HG02759 (cell line): Measurements from ENCODE around the gene EID1.
"Not testable (repeated sequence)": the region's sequence is repeated elsewhere in the genome, so short reads cannot be mapped to it uniquely, and the experiment has no call there.

Experiments used
- ATAC-seq: cut with Tn5 transposase; IDR thresholded peaks from one replicate; pipeline ENCODE4 v1.9.1; 2021; ENCODE audit warnings: mild to moderate bottlenecking, moderate library complexity; ENCODE audit not compliant: unreplicated experiment

Gene EID1, protein sequence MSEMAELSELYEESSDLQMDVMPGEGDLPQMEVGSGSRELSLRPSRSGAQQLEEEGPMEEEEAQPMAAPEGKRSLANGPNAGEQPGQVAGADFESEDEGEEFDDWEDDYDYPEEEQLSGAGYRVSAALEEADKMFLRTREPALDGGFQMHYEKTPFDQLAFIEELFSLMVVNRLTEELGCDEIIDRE

DNA sequence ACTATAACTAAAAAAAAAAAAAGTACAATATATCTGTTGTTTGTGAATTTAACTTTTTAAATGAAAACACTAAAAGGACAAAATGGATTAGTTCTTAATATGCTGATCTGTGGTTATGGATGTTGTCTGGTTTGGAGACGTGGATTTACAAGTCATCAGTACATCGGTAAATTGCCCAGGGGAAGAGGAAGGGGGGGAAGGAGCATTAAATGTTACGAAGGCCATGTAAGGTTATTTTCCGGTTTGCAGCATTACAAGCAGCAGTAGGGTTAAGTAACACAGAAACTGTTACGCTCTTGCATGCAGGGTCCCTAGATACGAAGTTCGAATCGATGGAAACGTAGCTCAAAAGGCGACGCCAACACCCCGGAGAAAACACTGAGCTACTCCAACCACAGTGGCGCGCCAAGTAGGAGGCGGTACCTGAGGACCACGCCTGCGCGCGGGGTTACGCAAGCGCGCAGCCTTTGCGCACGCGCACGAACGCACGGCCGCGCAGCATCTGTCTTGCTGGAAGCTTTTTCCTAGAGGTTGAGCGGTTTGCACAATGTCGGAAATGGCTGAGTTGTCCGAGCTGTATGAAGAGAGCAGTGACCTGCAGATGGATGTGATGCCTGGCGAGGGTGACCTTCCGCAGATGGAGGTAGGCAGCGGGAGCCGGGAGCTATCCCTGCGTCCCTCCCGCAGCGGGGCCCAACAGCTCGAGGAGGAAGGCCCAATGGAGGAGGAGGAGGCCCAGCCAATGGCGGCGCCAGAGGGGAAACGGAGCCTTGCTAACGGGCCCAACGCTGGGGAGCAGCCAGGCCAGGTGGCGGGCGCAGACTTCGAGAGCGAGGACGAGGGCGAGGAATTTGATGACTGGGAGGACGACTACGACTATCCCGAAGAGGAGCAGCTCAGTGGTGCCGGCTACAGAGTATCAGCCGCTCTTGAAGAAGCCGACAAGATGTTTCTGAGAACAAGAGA lies at the start of gene EID1:
Gene EID1 (plus strand): TSS at position 505 of the 966 bp plus-strand sequence. CDS start 43 bp downstream, at position 548.
- ATAC-seq, result peak; percentile 98

DNA sequence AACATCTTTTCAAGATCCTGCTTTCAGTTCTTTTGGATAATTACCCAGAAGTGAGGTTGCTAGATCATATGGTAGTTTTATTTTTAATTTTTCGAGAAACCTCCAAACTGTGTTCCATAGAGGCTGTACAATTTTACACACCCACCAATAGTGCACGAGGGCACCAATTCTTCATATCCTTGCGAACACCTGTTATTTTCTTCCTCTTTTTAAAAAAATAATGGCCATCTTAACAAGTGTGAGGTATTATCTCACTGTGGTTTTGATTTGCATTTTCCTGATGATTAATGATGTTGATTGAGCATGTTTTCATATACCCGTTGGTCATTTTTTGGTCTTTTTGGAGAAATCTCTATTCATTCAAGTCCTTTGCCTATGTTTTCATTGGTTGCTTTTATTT lies 49.5 kb upstream of the EID1 start:
- no peak for ATAC-seq

DNA sequence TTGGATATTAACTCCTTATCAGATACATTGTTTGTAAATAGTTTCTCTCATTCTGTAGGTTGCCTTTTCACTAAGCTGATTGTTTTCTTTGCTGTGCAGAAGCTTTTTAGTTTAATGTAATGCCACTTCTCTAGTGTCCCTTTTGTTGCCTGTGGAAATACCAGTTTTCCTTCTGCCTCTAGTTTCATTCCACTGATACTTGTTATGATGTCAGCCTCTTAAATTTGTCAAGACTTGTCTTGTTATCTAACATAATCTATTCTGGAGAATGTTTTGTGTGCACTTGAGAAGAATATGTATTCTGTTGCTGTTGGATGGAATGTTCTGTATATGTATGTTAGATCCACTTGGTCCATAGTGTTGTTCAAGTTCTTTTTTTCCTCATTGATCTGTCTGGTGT lies 49.0 kb upstream of the EID1 start:
- no peak for ATAC-seq

DNA sequence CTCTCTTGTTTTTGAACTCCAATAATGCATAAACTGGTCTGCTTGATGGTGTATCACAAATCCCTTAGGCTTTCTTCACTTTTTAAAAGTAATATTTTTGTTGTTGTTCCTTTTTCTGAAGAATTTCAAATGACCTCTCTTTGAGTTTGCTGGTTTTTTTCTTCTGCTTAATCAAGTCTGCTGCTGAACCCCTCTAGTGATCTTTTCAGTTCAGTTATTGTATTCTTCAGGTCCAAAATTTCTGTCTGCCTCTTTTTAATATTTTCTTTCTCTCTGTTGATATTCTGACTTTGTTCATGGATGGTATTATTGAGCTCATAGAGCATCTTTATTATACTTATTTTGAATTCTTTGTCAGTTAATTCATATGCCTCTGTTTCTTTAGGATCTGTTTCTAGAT lies 45.3 kb upstream of the EID1 start:
- ATAC-seq, result no peak

DNA sequence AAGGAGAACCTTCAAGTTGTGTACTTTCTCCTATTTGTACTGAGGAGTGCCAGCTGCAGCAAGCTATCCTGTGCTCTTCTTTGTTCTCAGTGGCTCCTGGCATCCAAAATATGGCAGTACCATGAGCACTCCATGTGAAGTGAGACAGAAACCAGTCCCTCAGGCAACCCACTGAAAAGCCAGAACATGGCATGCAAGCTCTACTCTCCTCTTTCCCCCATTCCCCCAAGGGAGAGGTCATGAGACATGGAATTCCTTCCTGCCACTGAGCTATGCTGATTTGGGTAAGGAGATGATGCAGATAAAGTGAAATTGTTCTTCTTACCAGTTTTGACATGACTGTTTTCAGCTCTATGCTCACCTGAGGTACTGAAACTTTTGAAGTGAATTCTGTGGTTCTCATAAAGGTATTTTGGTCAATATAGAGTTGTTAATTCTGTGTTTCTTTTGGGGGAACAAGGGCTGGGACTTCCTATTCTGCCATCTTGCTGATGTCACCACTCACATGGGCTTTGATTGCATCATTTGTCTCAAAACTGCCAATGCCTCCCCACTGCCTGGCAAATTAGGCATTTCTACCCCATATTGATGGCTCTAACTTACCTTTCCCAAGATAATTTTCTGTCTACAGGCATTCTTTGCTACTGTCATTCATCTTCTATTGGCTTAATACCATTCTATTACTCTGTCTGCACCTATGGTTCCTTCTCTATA lies 44.3 kb upstream of the EID1 start:
- no peak for ATAC-seq

DNA sequence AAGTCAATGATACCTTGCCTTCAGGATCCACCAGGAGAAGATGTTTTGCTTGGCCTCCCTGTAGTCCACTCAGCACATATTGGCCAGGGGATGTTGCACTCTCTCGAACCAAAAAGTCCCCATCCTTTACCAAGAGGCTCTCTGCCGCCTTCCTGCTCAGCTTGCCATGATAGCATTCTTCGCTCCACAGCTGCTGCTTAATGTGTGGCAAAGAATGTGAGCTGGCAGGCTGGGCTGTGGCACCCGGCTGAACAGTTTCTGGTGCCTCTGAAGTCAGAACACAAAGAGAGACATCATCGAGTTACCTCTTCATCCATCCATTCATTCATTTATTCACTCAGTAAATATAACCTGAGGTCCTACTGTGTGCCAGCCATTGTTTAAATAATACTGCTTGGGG lies 43.2 kb upstream of the EID1 start:
- ATAC-seq, result no peak

DNA sequence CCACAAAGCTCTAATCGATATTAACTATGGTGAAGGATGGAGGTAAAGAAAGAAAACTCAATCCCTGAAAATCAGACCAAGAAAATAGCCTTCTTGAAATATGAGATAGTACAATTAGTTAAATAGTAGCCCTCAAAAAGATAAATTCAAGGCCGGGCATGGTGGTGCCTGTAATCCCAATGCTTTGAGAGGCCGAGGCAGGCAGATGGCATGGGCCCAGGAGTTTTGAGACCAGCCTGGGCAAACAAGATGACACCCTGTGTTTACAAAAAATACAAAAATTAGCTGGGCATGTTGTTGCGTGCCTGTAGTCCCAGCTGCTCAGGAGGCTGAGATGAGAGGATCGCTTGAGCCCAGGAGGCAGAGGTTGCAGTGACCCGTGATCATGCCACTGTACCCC lies 35.4 kb upstream of the EID1 start:
- no peak for ATAC-seq

DNA sequence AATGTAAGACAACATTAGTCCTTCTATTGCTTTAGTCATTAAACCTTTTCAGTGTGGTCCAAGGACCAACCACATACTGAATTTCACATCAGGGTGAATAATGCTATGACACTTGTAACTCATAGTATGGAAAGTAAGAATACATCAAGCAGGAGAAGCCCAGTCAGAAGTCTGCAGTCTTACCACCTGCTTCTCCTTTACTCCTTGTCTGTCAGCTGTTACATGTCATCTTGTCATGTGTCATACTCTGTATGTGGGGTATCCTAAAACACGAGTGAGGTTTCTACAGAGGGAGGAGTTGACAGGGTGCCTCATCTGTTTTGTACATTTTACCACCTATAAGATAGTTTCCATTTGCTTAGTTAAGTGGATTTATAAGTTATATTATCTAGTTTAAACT lies 32.8 kb upstream of the EID1 start:
- no peak for ATAC-seq

DNA sequence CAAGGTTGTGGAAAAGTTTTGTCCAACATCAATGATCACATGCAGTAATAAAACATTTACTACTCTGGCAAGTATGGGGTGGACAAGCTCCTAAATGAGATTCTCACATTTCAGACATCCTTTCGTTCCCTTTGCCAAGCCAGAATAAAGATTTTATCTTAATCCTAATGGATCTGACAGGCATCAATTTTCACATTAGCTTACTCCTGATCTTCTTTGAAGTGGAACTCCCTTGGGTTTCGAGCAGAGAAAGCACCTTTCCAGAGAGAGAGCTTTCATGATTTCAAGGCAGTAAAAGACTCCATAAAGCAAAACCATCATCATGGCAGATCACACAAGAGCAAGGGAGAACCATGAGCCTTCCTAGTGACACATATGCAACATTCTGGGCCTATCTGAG lies 27.3 kb upstream of the EID1 start:
- no peak for ATAC-seq

DNA sequence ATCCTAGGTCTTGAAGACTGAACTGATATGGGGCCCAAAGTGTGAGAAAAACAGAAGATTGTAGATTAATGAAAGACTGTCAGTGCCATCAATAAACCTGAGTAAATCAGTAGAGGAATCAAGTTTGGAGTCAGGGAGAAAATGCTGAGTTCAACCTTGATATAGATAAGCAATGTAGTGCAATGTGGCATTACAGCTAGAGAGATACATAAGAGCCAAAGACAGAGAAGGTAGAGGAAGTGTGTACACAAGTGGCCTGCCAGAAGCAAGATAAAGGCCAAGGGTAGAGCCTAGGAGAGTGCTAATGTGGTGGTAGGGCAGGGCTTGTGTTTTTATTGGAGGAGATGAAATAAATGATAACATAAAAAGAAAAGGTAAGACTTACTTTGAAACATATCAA lies 26.0 kb upstream of the EID1 start:
- no peak for ATAC-seq

DNA sequence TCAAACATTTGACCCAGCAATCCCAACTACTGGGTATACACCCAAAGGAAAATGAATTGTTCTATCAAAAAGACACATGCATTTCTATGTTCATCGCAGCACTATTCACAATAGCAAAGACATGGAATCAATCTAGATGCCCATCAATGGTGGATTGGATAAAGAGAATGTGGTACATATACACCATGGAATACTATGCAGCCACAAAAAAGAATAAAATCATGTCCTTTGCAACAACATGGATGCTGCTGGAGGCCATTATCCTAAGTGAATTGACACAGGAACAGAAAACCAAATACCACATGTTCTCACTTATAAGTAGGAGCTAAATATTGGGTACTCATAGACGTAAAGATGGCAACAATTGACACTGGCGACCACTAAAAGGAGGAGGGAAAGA lies 23.5 kb upstream of the EID1 start:
- not testable (repeated sequence) for ATAC-seq

DNA sequence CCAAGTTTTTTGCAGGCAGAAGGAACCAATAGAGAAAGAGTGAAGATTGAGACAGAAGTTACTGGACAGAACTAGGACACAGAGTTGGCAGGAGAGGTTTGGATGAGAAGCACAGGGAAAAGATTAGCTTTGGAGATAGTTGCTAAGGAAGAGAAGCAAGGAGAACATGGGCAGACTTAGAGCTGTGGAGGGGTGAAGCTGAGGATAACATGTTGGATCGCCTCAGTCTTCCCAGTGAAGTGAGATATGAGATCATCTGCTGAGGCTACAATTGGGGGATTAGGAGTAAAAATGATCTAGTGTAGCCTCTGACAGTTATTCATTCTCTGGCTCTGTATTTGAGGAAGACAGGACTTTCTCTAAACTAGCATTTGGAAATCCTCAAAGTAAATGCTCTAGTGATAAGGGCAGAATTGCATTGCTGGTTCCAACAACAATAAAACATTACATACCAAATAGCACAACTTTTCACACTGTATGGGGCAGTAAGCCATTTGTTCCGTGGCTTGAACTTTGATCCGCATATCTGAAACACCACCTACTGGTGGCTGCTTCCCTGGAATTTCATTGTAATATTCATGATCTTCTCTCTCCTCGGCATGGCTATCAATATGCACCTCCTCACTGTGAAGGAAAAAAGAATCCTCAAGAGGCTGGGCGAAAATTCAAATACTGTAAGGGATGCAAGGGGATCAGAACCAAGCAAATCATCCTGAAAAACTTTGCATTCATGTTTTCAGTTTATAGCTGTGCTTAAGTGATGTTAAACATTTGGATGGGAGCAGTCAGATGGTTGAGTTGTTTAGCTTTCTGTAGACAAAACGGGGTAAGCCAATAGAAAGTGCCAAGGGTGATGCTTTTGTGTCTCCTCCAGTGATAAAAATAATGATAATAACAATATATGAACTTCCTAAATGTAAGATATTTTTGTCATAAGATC lies 22.2 kb upstream of the EID1 start:
- no peak for ATAC-seq

DNA sequence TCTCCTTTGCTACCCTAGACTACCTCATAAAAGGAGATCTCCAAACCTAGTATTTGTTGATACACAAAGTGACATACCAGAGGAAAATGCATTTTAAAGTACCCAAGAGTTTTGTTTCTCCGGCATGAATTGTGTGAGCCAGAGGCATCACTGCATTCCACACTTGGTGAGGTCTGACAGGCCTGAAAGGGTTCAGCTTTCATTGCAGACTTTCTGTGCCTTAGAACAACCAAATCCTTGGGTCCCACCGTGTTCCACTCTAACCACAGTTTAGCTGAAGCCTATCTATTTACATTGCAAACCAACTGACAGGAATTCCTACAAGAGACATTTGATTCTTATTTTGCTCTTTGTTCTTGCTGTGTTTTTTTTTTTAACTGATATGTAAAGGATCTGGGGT lies 21.0 kb upstream of the EID1 start:
- ATAC-seq, result no peak

DNA sequence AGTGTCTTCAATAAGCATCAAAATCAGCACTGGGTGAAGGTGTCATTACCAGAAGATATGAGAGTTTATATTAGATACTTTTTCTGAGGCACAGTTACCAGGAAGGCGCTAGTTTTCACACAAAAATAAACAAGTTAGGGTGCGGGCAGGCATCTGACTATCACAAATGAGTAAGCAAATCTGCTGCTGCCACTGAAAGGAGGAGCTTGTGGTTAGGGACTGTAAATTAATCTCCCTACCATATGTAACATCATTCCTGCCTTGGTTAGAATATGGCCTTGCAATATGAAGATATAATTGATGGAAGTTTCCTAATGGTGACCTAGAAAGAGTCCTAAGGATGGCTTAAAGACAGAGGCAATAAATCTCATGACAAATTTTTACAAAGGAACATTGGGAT lies 19.5 kb upstream of the EID1 start:
- peak; percentile 40 for ATAC-seq

DNA sequence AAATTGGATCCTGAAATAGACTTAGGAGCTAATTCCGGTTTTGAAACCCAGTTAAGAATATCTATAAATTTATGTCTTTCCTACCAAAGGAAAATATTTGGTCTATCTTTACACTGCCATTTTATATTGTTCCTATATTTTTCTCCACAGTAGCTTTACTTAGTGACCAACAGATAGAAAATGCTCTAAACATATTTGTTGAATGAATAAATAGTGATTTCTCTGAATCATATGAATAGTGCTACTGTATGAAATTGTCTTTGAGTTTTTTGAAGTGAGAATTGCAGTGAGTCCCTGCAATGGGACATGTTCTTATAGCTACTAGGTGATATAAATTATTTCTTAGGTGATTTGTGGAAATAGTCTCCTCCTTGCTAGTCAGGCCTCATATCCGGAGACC lies 18.5 kb upstream of the EID1 start:
- ATAC-seq, result no peak

DNA sequence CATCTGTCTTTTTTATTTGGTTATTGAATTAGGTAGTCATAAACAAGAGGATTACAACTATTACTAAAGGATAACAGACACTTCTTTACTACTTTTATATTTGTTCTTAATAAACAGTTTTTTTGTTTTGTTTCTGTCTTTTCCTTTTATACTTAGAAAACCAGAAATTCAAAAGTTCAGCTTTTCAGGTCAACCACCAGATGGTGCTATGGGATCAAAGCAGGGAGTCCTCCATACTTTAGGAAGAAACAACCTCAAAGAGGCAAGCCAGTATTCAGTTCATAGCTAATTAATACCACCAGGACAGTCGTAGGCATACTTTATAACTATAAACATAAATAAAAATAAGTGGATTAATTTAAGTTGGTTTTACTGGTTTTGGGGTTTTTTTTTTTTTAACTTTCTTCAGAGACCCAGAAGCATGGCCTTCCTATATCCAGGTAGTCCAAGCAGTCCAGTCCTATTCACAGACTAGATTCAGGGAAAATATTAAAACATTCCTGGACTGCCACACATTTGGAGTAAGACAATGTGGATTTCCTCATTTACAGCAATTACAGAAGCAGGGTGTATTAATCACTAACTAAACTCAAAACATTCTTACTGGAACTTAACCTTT lies 16.0 kb upstream of the EID1 start:
- ATAC-seq, result peak; percentile 51

DNA sequence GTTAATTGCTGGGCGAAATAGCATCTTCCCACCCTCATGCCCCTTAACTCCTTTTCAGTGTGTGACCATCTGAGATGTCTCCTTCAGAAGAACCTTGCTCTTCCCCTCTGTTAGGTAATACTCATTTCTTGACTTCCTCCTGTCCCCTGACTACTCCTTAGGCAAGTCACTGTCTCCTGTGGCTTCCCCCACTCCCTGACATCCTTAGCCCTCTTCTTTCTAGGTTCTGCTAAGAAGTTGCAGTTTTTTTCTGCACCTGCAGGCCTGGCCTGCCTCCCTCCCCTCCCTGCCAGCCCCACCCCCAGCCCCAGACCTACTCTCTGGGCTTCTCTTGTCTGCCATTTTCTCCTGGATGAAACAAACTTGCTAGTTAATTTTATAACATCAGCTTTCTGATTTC lies 15.2 kb upstream of the EID1 start:
- ATAC-seq, result no peak

DNA sequence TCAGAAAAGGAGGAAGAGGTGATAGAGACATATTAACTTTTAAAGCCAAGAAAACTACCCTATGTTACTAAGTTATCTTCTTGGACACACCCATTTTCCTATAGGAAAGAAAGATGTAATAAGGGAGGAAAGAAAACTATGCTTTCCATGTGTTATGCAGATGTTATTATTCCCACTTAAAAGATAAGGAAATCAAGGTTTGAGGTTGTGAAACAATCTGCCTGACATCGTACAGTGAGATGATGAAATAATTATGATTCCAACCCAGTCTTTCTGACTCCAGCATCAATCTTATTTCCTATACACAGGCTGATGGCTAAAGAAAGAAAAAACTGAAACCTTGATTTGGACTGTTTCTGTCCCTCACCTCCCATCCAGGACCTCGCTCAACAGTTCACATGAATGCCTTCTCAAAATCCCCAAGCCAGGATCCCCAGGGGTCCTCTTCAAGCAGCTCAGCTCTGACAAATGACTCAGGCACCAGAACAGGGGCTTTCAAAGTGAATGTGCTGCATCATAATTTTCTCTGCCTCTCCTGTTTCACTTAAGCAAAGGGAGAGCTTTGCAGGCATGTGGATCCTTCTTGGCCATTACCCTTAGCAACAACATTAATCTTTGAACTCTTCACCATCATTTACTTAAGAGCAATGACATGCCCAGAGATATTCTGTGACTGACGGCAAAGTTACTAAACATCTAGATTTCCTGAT lies 12.4 kb upstream of the EID1 start:
- ATAC-seq, result no peak

DNA sequence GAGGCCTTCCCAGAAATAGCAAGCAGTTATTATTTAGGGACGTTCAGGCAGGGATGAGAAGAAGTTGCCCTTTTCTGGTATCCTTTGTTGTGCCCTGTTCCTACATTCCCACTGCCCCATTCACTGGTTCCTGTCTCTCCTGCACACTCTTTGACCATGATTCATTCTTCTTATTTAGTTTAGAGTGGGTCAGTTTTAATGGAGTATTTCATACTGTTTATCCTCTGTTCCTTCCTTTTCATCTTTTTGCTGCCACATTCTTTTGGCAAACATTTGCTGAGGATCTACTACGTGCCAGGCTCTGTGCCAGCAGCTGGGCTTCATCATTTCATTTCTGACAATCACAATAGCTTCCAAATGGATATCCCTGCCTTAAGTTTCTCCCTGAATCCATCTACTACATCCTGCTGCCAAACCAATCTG lies 11.8 kb upstream of the EID1 start:
- no peak for ATAC-seq

DNA sequence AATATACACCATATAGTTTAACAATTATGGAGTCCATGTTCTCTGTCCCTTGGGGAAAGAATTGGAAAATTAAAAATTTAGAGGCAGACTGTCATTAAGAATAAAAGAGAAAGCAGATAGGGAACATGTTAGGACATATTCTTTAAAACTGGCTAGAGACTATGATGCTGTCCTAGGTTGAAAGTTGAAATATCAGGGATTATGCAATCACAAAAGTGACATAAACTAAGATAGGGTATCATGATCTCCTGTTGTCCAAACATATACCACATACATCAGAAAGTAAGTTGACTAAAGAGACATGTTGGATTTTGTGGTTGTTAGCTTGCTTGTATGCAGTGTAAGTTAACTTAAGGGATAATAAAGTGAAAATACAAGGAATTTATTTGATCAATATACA lies 9.9 kb upstream of the EID1 start:
- ATAC-seq, result no peak
